IMR-90 (cell line): ENCODE results near the gene EPHB1. TPM values are rescaled to one million over a fixed set of nuclear protein-coding genes. Genes with fewer than 3 reads are reported as not detected.

Experiments
- ATAC-seq: fragments of 200-7000 bp; cut with Tn5 transposase; 2 replicates; pipeline ENCODE4 v1.9.1; 2020; ENCODE audit warnings: low read depth, mild to moderate bottlenecking, moderate library complexity
- BruUV-seq: library from RNA; stranded (reverse); fragments of 400-500 nt; replicated peaks from 2 replicates; lab custom pipeline; 2021; lab: Mats Ljungman, UMichigan
- CTCF ChIA-PET: fragments of 300-600 bp; formaldehyde crosslinking; extraction: SDS; loops from one replicate; lab custom pipeline; 2021; ENCODE audit warnings: antibody characterized with exemption; lab: Yijun Ruan, JAX
- POLR2A ChIA-PET: fragments of 300-600 bp; sonication (Branson Sonifier 250); formaldehyde crosslinking; loops from one replicate; lab custom pipeline; 2022; ENCODE audit warnings: antibody characterized with exemption; ENCODE audit not compliant: unreplicated experiment; lab: Charles Lee
- DNase-seq: peaks from one replicate; pipeline ENCODE4 v3.0.0; 2013
- H2AFZ ChIP-seq: replicated peaks from 2 replicates; pipeline ENCODE3; 2013; ENCODE audit warnings: low read length, mild to moderate bottlenecking; ENCODE audit not compliant: poor library complexity
- H2AK5ac ChIP-seq: 2 replicates; pipeline ENCODE4 v1.6.1; 2013; ENCODE audit warnings: low read depth, low read length, inconsistent platforms
- H2AK9ac ChIP-seq: replicated peaks from 2 replicates; pipeline ENCODE3; 2013; ENCODE audit warnings: mild to moderate bottlenecking, low read depth, low read length, moderate library complexity; ENCODE audit not compliant: poor library complexity
- H2BK120ac ChIP-seq: 2 replicates; pipeline ENCODE4 v1.6.1; 2013; ENCODE audit warnings: low read depth, low read length, inconsistent platforms
- H2BK15ac ChIP-seq: 3 replicates; pipeline ENCODE4 v1.6.1; 2013; ENCODE audit warnings: low read depth, low read length, inconsistent platforms
- H2BK20ac ChIP-seq: 2 replicates; pipeline ENCODE4 v1.6.1; 2013; ENCODE audit warnings: low read depth, mild to moderate bottlenecking, inconsistent platforms, low read length, moderate library complexity
- H2BK5ac ChIP-seq: 2 replicates; pipeline ENCODE4 v1.6.1; 2013; ENCODE audit warnings: mild to moderate bottlenecking, low read depth, low read length, inconsistent platforms; ENCODE audit not compliant: poor library complexity, severe bottlenecking
- H3K14ac ChIP-seq: replicated peaks from 2 replicates; pipeline ENCODE4 v1.6.1; 2013; ENCODE audit warnings: low read depth, low read length, inconsistent platforms
- H3K18ac ChIP-seq: 2 replicates; pipeline ENCODE4 v1.6.1; 2013; ENCODE audit warnings: low read depth, low read length, control low read depth
- H3K23ac ChIP-seq: 2 replicates; pipeline ENCODE4 v1.6.1; 2013; ENCODE audit warnings: low read depth, low read length, inconsistent platforms
- H3K27ac ChIP-seq: 2 replicates; pipeline ENCODE4 v1.5.1; 2013; ENCODE audit warnings: mild to moderate bottlenecking, control low read depth, low read length; ENCODE audit not compliant: insufficient read depth
- H3K27me3 ChIP-seq: 2 replicates; pipeline ENCODE4 v1.6.1; 2013; ENCODE audit warnings: low read length; ENCODE audit not compliant: control insufficient read depth, insufficient read depth
- H3K36me3 ChIP-seq: 2 replicates; pipeline ENCODE4 v1.6.1; 2013; ENCODE audit warnings: low read length, mixed read lengths; ENCODE audit not compliant: control insufficient read depth, insufficient read depth
- H3K4ac ChIP-seq: 2 replicates; pipeline ENCODE4 v1.6.1; 2013; ENCODE audit warnings: low read depth, low read length, inconsistent platforms
- H3K4me1 ChIP-seq: 2 replicates; pipeline ENCODE4 v1.6.1; 2013; ENCODE audit warnings: low read length, mixed read lengths; ENCODE audit not compliant: control insufficient read depth, insufficient read depth
- H3K4me2 ChIP-seq: 2 replicates; pipeline ENCODE4 v1.6.1; 2013; ENCODE audit warnings: low read depth, mild to moderate bottlenecking, control low read depth, low read length, moderate library complexity
- H3K4me3 ChIP-seq: 2 replicates; pipeline ENCODE4 v1.5.1; 2013; ENCODE audit warnings: low read depth, mild to moderate bottlenecking, control low read depth, low read length, moderate library complexity; ENCODE audit not compliant: insufficient read depth
- H3K56ac ChIP-seq: 2 replicates; pipeline ENCODE4 v1.6.1; 2013; ENCODE audit warnings: low read length, inconsistent platforms; ENCODE audit not compliant: insufficient read depth; ENCODE audit errors: extremely low read depth
- H3K79me1 ChIP-seq, 2 experiments: 2 replicates each; pipeline ENCODE4 v1.6.1; 2013; ENCODE audit warnings: low read length in 2 of 2, inconsistent platforms in 1 of 2, low read depth in 1 of 2
- H3K9ac ChIP-seq: 2 replicates; pipeline ENCODE4 v1.6.1; 2013; ENCODE audit warnings: low read depth, low read length, control low read depth
- H3K9me1 ChIP-seq: 2 replicates; pipeline ENCODE4 v1.6.1; 2013; ENCODE audit warnings: low read length, inconsistent platforms; ENCODE audit not compliant: insufficient read depth
- H3K9me3 ChIP-seq: 2 replicates; pipeline ENCODE4 v1.6.1; 2013; ENCODE audit warnings: low read length; ENCODE audit not compliant: control insufficient read depth, insufficient read depth
- H4K20me1 ChIP-seq: 2 replicates; pipeline ENCODE4 v1.6.1; 2013; ENCODE audit warnings: low read length, inconsistent platforms; ENCODE audit not compliant: insufficient read depth
- H4K5ac ChIP-seq: 2 replicates; pipeline ENCODE4 v1.6.1; 2013; ENCODE audit warnings: mild to moderate bottlenecking, low read depth, low read length, control low read depth
- H4K8ac ChIP-seq, 2 experiments: 2 replicates each; pipeline ENCODE4 v1.6.1; 2013; ENCODE audit warnings: low read depth in 2 of 2, low read length in 2 of 2, control low read depth in 1 of 2, inconsistent platforms in 1 of 2
- H4K91ac ChIP-seq: 2 replicates; pipeline ENCODE4 v1.6.1; 2013; ENCODE audit warnings: low read depth, low read length, inconsistent platforms; ENCODE audit not compliant: insufficient read depth
- BHLHE40 ChIP-seq: fragments of 150-350 bp; IDR thresholded peaks from 2 replicates; pipeline ENCODE4 v1.6.1; 2016; ENCODE audit warnings: mild to moderate bottlenecking, low read depth, low read length
- CEBPB ChIP-seq: IDR thresholded peaks from 2 replicates; pipeline ENCODE4 v1.6.1; 2012; ENCODE audit warnings: low read depth, low read length, improper control_type of control experiment
- CHD1 ChIP-seq: IDR thresholded peaks from 2 replicates; pipeline ENCODE4 v1.6.1; 2012; ENCODE audit warnings: low read depth, low read length, improper control_type of control experiment
- FOS ChIP-seq: fragments of 150-350 bp; IDR thresholded peaks from 2 replicates; pipeline ENCODE4 v1.6.1; 2016; ENCODE audit warnings: low read depth, low read length
- MAFK ChIP-seq: IDR thresholded peaks from 2 replicates; pipeline ENCODE4 v1.6.1; 2012; ENCODE audit warnings: low read depth, low read length, improper control_type of control experiment
- MAZ ChIP-seq: IDR thresholded peaks from 2 replicates; pipeline ENCODE4 v1.6.1; 2012; ENCODE audit warnings: low read depth, mild to moderate bottlenecking, low read length, improper control_type of control experiment, moderate library complexity, borderline replicate concordance
- MXI1 ChIP-seq: IDR thresholded peaks from 2 replicates; pipeline ENCODE4 v1.6.1; 2012; ENCODE audit warnings: low read depth, mild to moderate bottlenecking, low read length, moderate library complexity, borderline replicate concordance
- NFE2L2 ChIP-seq: fragments of 150-350 bp; IDR thresholded peaks from 2 replicates; pipeline ENCODE4 v1.6.1; 2016; ENCODE audit warnings: low read depth, mild to moderate bottlenecking, low read length
- POLR2A ChIP-seq: IDR thresholded peaks from 2 replicates; pipeline ENCODE4 v1.6.1; 2012; ENCODE audit warnings: mild to moderate bottlenecking, low read depth, low read length
- RAD21 ChIP-seq: IDR thresholded peaks from 2 replicates; pipeline ENCODE4 v1.6.1; 2012; ENCODE audit warnings: low read length, improper control_type of control experiment
- RCOR1 ChIP-seq: IDR thresholded peaks from 2 replicates; pipeline ENCODE4 v1.6.1; 2012; ENCODE audit warnings: mild to moderate bottlenecking, low read length, improper control_type of control experiment; ENCODE audit not compliant: insufficient replicate concordance
- RFX5 ChIP-seq: IDR thresholded peaks from 2 replicates; pipeline ENCODE4 v1.8.0; 2012; ENCODE audit warnings: low read depth, mild to moderate bottlenecking, low read length, moderate library complexity
- SMC3 ChIP-seq: fragments of 150-350 bp; IDR thresholded peaks from 2 replicates; pipeline ENCODE4 v1.6.1; 2016; ENCODE audit warnings: low read depth, mild to moderate bottlenecking, antibody characterized with exemption, low read length, moderate library complexity
- WGBS, 2 experiments: methylation state at CpG; one replicate each; pipeline versions ENCODE4 v1.1.5 to v1.1.7; 2013; ENCODE audit warnings: missing lambda C conversion rate in 2 of 2; ENCODE audit not compliant: insufficient read length in 1 of 2; ENCODE audit errors: extremely low coverage in 2 of 2; 5-methylcytosine and 5-hydroxymethylcytosine counted together
- dilution Hi-C: fragments of 300-500 bp; cut with HindIII; formaldehyde crosslinking; loops from one replicate; pipeline ENCODE4 v1.14.3; 2018; ENCODE audit warnings: low sequenced_read_pairs; ENCODE audit not compliant: unreplicated experiment
- in situ Hi-C: fragments of 300-500 bp; cut with MboI; formaldehyde crosslinking; loops from 3 replicates; pipeline ENCODE4 v1.14.3; 2019; ENCODE audit warnings: low sequenced_read_pairs, inconsistent platforms, mixed read lengths
- intact Hi-C: fragments of 100-400 bp; cut with micrococcal nuclease; formaldehyde crosslinking; loops from 2 replicates; pipeline ENCODE4 v1.10.0; 2022
- polyA plus RNA-seq, 3 experiments: library from polyadenylated mRNA; depleted of rRNA; stranded (reverse); fragments of >200 nt; gene quantifications; 2 replicates each; pipeline ENCODE4 v1.2.3, GENCODE V29; 2012; ENCODE audit warnings: low replicate concordance in 1 of 3
- total RNA-seq: library from RNA; depleted of rRNA; stranded (reverse); fragments of >200 nt; gene quantifications from 2 replicates; pipeline ENCODE4 v1.2.3, GENCODE V29; 2012
- TF ChIP-seq, protein P1 (sequence below): conservative IDR thresholded peaks from 2 replicates; pipeline ENCODE4 v1.5.1; 2012; ENCODE audit warnings: mild to moderate bottlenecking, low read depth, low read length, improper control_type of control experiment
- TF ChIP-seq, protein P2 (sequence below): fragments of 150-350 bp; IDR thresholded peaks from 2 replicates; pipeline ENCODE4 v1.6.1; 2016; ENCODE audit warnings: low read depth, mild to moderate bottlenecking, low read length, moderate library complexity, borderline replicate concordance

The EPHB1 gene
- total and polyA plus RNA-seq, 2 of the 4 experiments (the other 2 are of a cell fraction), result 0.17 to 0.36 TPM

DNA sequence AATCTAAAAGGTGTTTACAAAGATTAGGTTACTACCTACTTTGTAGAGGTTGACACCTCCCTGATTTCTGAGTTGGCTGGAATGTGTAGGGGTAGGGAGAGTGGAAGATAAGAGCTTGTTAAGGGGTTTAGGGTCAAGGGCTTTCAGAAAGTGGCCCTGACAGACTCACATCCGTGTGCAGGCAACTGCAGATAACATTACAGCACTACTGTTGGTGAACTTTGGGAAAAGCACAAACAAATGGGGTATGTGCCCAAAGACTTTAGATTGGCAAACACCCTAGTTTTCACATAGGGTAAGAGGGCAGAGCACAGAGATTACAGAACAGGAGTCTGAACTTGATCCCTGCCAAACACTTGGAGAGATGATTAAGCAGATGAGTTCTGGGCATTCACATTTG lies 375.7 kb downstream of the EPHB1 start:
- Histone ChIP-seq H2BK20ac (no peak overlapping the region), H3K27ac (no peak overlapping the region), H2AFZ (no peak overlapping the region), H3K4me3 (no peak overlapping the region), H3K27me3 (no peaks in the 10 kb centered on the region), H2AK9ac (no peak overlapping the region), H3K18ac (no peak overlapping the region), H3K9me3 (no peaks in the 10 kb centered on the region; the same call in 1 of the 2 replicates), H4K5ac (no peak overlapping the region), H4K8ac (no peak overlapping the region), H3K9ac (no peak overlapping the region), H3K79me1 (no peaks in the 10 kb centered on the region), H3K4ac (no peak overlapping the region), H3K56ac (no peak overlapping the region), H3K4me1 (no peaks in the 10 kb centered on the region), H3K36me3 (no peaks in the 10 kb centered on the region), H3K4me2 (no peak overlapping the region), H3K23ac (no peak overlapping the region), H3K9me1 (no peaks in the 10 kb centered on the region), H4K20me1 (no peaks in the 10 kb centered on the region), H3K14ac (no peak overlapping the region), H2BK120ac (no peak overlapping the region), H4K91ac (no peak overlapping the region), H2AK5ac (no peak overlapping the region), H2BK5ac (no peak overlapping the region), H2BK15ac (no peak overlapping the region)
- TF ChIP-seq RAD21 (no peak), CHD1 (no peak), POLR2A (no peak), RCOR1 (no peak), RFX5 (no peak), MAZ (no peak), FOS (no peak), CEBPB (no peak), SMC3 (no peak), NFE2L2 (no peak), MXI1 (no peak), BHLHE40 (no peak), MAFK (no peak)
- TF ChIP-seq, protein P1, sequence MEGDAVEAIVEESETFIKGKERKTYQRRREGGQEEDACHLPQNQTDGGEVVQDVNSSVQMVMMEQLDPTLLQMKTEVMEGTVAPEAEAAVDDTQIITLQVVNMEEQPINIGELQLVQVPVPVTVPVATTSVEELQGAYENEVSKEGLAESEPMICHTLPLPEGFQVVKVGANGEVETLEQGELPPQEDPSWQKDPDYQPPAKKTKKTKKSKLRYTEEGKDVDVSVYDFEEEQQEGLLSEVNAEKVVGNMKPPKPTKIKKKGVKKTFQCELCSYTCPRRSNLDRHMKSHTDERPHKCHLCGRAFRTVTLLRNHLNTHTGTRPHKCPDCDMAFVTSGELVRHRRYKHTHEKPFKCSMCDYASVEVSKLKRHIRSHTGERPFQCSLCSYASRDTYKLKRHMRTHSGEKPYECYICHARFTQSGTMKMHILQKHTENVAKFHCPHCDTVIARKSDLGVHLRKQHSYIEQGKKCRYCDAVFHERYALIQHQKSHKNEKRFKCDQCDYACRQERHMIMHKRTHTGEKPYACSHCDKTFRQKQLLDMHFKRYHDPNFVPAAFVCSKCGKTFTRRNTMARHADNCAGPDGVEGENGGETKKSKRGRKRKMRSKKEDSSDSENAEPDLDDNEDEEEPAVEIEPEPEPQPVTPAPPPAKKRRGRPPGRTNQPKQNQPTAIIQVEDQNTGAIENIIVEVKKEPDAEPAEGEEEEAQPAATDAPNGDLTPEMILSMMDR, result no peak
- TF ChIP-seq, protein P2, sequence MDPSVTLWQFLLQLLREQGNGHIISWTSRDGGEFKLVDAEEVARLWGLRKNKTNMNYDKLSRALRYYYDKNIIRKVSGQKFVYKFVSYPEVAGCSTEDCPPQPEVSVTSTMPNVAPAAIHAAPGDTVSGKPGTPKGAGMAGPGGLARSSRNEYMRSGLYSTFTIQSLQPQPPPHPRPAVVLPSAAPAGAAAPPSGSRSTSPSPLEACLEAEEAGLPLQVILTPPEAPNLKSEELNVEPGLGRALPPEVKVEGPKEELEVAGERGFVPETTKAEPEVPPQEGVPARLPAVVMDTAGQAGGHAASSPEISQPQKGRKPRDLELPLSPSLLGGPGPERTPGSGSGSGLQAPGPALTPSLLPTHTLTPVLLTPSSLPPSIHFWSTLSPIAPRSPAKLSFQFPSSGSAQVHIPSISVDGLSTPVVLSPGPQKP, result no peak
- ChIA-PET POLR2A (no interaction called here), CTCF (no interaction called here)
- BruUV-seq, result no TSS peak
- no CpG with 5 or more reads among the region's 1 CpG for WGBS, 2 experiments
- intact Hi-C loops (no loop called here), dilution Hi-C loops (no loop called here), in situ Hi-C loops (no loop called here)
- no peak for ATAC-seq
- no peak for DNase-seq
